ENCODE data around the gene MTHFS.

MTHFS gene

GRCh38 chr15:79824136-79824701 lies 72.6 kb downstream of the MTHFS start:
- FAIRE-seq: no peak
- no peak for DNase-seq (ENCODE audit: low spot score)

GRCh38 chr15:79820820-79821219 lies 76.0 kb downstream of the MTHFS start:
- no peak for FAIRE-seq
- no peak for DNase-seq (ENCODE audit: low spot score)

GRCh38 chr15:79820176-79820575 lies 76.6 kb downstream of the MTHFS start:
- FAIRE-seq: no peak
- DNase-seq (ENCODE audit: low spot score): no peak

GRCh38 chr15:79816571-79816970 lies 80.2 kb downstream of the MTHFS start:
- no peak for FAIRE-seq
- DNase-seq (ENCODE audit: low spot score): no peak

GRCh38 chr15:79815468-79815867 lies 81.3 kb downstream of the MTHFS start:
- DNase-seq (ENCODE audit: low spot score): no peak
- no peak for FAIRE-seq

GRCh38 chr15:79812541-79812940 lies 84.3 kb downstream of the MTHFS start:
- no peak for FAIRE-seq

GRCh38 chr15:79811406-79812405 lies 85.1 kb downstream of the MTHFS start:
- DNase-seq (ENCODE audit: low spot score) (no peak), FAIRE-seq (no peak)

More at GRCh38 chr15:79812541-79812940, 84.3 kb downstream of the MTHFS start:
- DNase-seq (ENCODE audit: low spot score): no peak

GRCh38 chr15:79804838-79805237 lies 92.0 kb downstream of the MTHFS start:
- no peak for DNase-seq (ENCODE audit: low spot score)
- FAIRE-seq: no peak

- FAIRE-seq (no peak), DNase-seq (ENCODE audit: low spot score) (no peak)
Observed at GRCh38 chr15:79798311-79798710, 98.5 kb downstream of the MTHFS start.

All from RCC 7860 (cell line).